Measurements from ENCODE around the gene ISG15. TPM values are rescaled to one million over a fixed set of nuclear protein-coding genes. Genes with fewer than 3 reads are reported as not detected.
A peak's percentile ranks its signal among the peaks of the same experiment; 100 is the strongest.

The ISG15 gene
- total and polyA plus RNA-seq, 9 of the 15 experiments (the other 6 are each of a cell fraction or from before 2014, with no cell fraction given) = 0.40 to 58.3 (median 12.2) TPM

DNA sequence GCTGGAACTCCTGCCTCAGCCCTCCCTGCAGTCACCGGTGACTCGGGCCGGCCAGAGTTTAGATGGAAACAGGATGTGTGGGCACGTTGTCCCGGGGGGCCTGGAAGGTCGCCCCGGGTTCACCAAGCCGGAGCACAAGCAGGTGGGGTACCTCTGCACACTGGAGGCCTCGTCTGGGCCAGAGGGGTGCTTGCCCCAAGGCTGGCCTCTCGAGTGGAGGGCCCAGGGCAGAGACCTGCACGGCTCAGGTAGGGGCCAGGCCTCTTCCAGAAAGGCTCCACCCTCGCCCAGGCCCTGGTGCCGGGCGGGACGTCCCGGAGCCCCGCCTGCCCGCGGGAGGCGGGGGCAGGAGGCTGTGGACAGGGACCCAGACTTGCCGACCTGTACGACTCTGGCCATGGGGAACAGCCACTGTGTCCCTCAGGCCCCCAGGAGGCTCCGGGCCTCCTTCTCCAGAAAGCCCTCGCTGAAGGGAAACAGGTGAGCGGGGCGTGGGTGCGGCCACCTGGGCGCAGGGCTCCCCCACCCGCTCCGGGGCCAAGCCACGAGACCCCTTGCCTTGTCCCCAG, 47.1 kb upstream of the ISG15 start, which contains the start of gene PLEKHN1 (continued):
- TF ChIP-seq E2F6 (IDR thresholded peaks at IDR 0.05; ENCODE audit: borderline replicate concordance in 1 of 2, extremely low read depth in 1 of 2, insufficient read depth in 1 of 2, insufficient read length in 1 of 2, low read depth in 1 of 2, low read length in 1 of 2, poor library complexity in 1 of 2, severe bottlenecking in 1 of 2) = peak in 1 of 2 experiments; percentile 5
- 0 out of 2 replicates have a peak, but pooled peaks have one; percentile 45 for TF ChIP-seq SMAD4 (CRISPR knock-in tag; conservative IDR thresholded peaks at IDR 0.05)
- no peak for TF ChIP-seq ZNF146 (CRISPR knock-in tag; IDR thresholded peaks at IDR 0.05; ENCODE audit: unreplicated experiment)
- TF ChIP-seq TCF15 (CRISPR knock-in tag; IDR thresholded peaks at IDR 0.05) = no peak
- TF ChIP-seq SAFB (IDR thresholded peaks at IDR 0.05; ENCODE audit: borderline replicate concordance, low read depth, low read length) = no peak
- no peak for TF ChIP-seq ZNF518B (CRISPR knock-in tag; IDR thresholded peaks at IDR 0.05)
